Liver (tissue), 9 donors: ENCODE data around the gene CUL5. TPM values are rescaled to one million over a fixed set of nuclear protein-coding genes. Genes with fewer than 3 reads are reported as not detected.

Experiments used
- DNase-seq: peaks from one replicate; pipeline ENCODE4 v3.0.0-alpha.2; 2017; ENCODE audit warnings: low spot score
- H3K27ac ChIP-seq, 2 donors: one replicate each; pipeline ENCODE4 v1.7.0; 2013; ENCODE audit warnings: inconsistent platforms in 2 of 2, low read length in 2 of 2, control low read depth in 1 of 2, low read depth in 1 of 2, mild to moderate bottlenecking in 1 of 2
- H3K27me3 ChIP-seq, 4 donors: one replicate each; pipeline versions ENCODE4 v1.6.1 to v1.7.0; 2013; ENCODE audit warnings: low read length in 3 of 4, inconsistent platforms in 1 of 4, mild to moderate bottlenecking in 1 of 4, moderate library complexity in 1 of 4; ENCODE audit not compliant: control insufficient read depth in 4 of 4, insufficient read depth in 4 of 4
- H3K36me3 ChIP-seq, 4 donors: one replicate each; pipeline versions ENCODE4 v1.6.1 to v1.7.0; 2013; ENCODE audit warnings: low read length in 3 of 4, mild to moderate bottlenecking in 3 of 4, low read depth in 1 of 4, moderate library complexity in 1 of 4; ENCODE audit not compliant: control insufficient read depth in 4 of 4, insufficient read depth in 3 of 4
- H3K4me1 ChIP-seq, 4 donors: one replicate each; pipeline versions ENCODE4 v1.6.1 to v1.7.0; 2013; ENCODE audit warnings: low read length in 3 of 4, mild to moderate bottlenecking in 3 of 4, moderate library complexity in 1 of 4; ENCODE audit not compliant: control insufficient read depth in 4 of 4, insufficient read depth in 4 of 4
- H3K4me3 ChIP-seq, 3 donors: one replicate each; pipeline versions ENCODE4 v1.6.1 to v1.7.0; 2013; ENCODE audit warnings: low read length in 3 of 3, control low read depth in 1 of 3, low read depth in 1 of 3, mild to moderate bottlenecking in 1 of 3
- H3K9ac ChIP-seq, 2 donors: one replicate each; pipeline ENCODE4 v1.7.0; 2013; ENCODE audit warnings: low read length in 2 of 2, mild to moderate bottlenecking in 2 of 2, moderate library complexity in 2 of 2, control low read depth in 1 of 2, low read depth in 1 of 2
- H3K9me3 ChIP-seq, 4 donors: one replicate each; pipeline versions ENCODE4 v1.6.1 to v1.7.0; 2013; ENCODE audit warnings: low read length in 3 of 4; ENCODE audit not compliant: control insufficient read depth in 4 of 4
- EGR1 ChIP-seq, 2 donors: IDR thresholded peaks; 2 replicates each; pipeline ENCODE4 v1.6.1; 2016 to 2018; ENCODE audit warnings: antibody characterized with exemption in 2 of 2, low read depth in 2 of 2
- FOXA1 ChIP-seq: IDR thresholded peaks from 2 replicates; pipeline ENCODE4 v1.6.1; 2016; ENCODE audit warnings: antibody characterized with exemption
- FOXA2 ChIP-seq: IDR thresholded peaks from 2 replicates; pipeline ENCODE4 v1.6.1; 2016; ENCODE audit warnings: antibody characterized with exemption
- GABPA ChIP-seq, 2 donors: IDR thresholded peaks in 1 of 2; conservative IDR thresholded peaks in 1 of 2; 2 replicates each; pipeline ENCODE4 v1.6.1; 2016; ENCODE audit warnings: antibody characterized with exemption in 2 of 2, mild to moderate bottlenecking in 1 of 2, moderate library complexity in 1 of 2
- HNF4A ChIP-seq, 2 donors: conservative IDR thresholded peaks; 2 replicates each; pipeline ENCODE4 v1.6.1; 2016; ENCODE audit warnings: antibody characterized with exemption in 2 of 2, mild to moderate bottlenecking in 2 of 2
- HNF4G ChIP-seq: IDR thresholded peaks from 2 replicates; pipeline ENCODE4 v1.6.1; 2016; ENCODE audit warnings: antibody characterized with exemption
- JUND ChIP-seq, 2 donors: IDR thresholded peaks; 2 replicates each; pipeline ENCODE4 v1.6.1; 2016; ENCODE audit warnings: antibody characterized with exemption in 2 of 2
- MAX ChIP-seq: IDR thresholded peaks from 2 replicates; pipeline ENCODE4 v1.6.1; 2016; ENCODE audit warnings: antibody characterized with exemption
- NR2F2 ChIP-seq: IDR thresholded peaks from 2 replicates; pipeline ENCODE4 v1.6.1; 2016; ENCODE audit warnings: antibody characterized with exemption
- RAD21 ChIP-seq, 2 donors: IDR thresholded peaks; 2 replicates each; pipeline ENCODE4 v1.6.1; 2016; ENCODE audit warnings: antibody characterized with exemption in 2 of 2, mild to moderate bottlenecking in 2 of 2
- RXRA ChIP-seq, 2 donors: IDR thresholded peaks; 2 replicates each; pipeline ENCODE4 v1.6.1; 2017 to 2018; ENCODE audit warnings: antibody characterized with exemption in 2 of 2, mild to moderate bottlenecking in 1 of 2
- SP1 ChIP-seq: IDR thresholded peaks from 2 replicates; pipeline ENCODE4 v1.6.1; 2018; ENCODE audit warnings: antibody characterized with exemption, mild to moderate bottlenecking
- TAF1 ChIP-seq: conservative IDR thresholded peaks from 2 replicates; pipeline ENCODE4 v1.6.1; 2016; ENCODE audit warnings: antibody characterized with exemption, mild to moderate bottlenecking
- YY1 ChIP-seq: IDR thresholded peaks from 2 replicates; pipeline ENCODE4 v1.6.1; 2016; ENCODE audit warnings: antibody characterized with exemption, mild to moderate bottlenecking
- ZBTB33 ChIP-seq: IDR thresholded peaks from 2 replicates; pipeline ENCODE4 v1.6.1; 2016; ENCODE audit warnings: antibody characterized with exemption
- WGBS: extraction: QIAGEN DNeasy Blood & Tissue Kit; methylation state at CpG from one replicate; pipeline ENCODE4 v1.1.7; 2013; 5-methylcytosine and 5-hydroxymethylcytosine counted together
- polyA plus RNA-seq, 2 donors: library from polyadenylated mRNA; stranded (reverse) in 1 of 2; unstranded in 1 of 2; fragments of 200-250 nt in 1 of 2; fragments of >200 nt in 1 of 2; fragmentation: Nextera tagmentation in 1 of 2; extraction: Ambion mirVana in 1 of 2; gene quantifications; one replicate each; pipeline versions ENCODE4 v1.2.1 to v1.2.3, GENCODE V29; 2013 to 2015
- total RNA-seq, 2 donors: library from RNA; depleted of rRNA; stranded (reverse); fragments of >200 nt; gene quantifications; one replicate each; pipeline ENCODE4 v1.2.3, GENCODE V29; 2014
- TF ChIP-seq, protein P1 (sequence below): IDR thresholded peaks from 2 replicates; pipeline ENCODE4 v1.6.1; 2016; ENCODE audit warnings: antibody characterized with exemption, mild to moderate bottlenecking
- TF ChIP-seq, protein P2 (sequence below): fragments of 150-350 bp; IDR thresholded peaks from 2 replicates; pipeline ENCODE4 v1.5.1; 2017; ENCODE audit warnings: improper control_type of control experiment, low read depth, low read length; ENCODE audit not compliant: missing input control
- TF ChIP-seq, protein P3 (sequence below): IDR thresholded peaks from 2 replicates; pipeline ENCODE4 v1.6.1; 2016; ENCODE audit warnings: antibody characterized with exemption
- donor health status: healthy.
- donor health status: healthy.
- donor health status: healthy.
- donor health status: healthy.
- donor health status: healthy.

Gene CUL5
- total and polyA plus RNA-seq, 4 donors = 5.6 to 21.1 (median 12.9) TPM

DNA sequence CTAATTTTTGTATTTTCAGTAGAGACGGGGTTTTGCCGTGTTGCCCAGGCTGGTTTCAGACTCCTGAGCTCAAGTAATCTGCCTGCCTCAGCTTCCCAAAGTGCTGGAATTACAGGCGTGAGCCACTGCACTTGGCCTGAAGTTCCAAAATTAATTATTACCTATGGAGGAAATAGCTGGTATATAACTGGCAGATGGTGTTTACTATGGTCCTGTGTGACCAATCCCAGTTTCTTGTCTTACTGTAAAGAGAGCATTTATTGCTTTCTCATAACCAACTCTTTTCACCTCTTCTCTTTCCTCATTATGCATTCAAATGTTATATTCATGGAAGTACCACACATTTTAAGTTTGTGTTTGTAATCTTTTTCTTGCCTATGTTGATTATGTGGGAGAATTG, 88.5 kb downstream of the CUL5 start (continued):
- TF ChIP-seq, protein P1, sequence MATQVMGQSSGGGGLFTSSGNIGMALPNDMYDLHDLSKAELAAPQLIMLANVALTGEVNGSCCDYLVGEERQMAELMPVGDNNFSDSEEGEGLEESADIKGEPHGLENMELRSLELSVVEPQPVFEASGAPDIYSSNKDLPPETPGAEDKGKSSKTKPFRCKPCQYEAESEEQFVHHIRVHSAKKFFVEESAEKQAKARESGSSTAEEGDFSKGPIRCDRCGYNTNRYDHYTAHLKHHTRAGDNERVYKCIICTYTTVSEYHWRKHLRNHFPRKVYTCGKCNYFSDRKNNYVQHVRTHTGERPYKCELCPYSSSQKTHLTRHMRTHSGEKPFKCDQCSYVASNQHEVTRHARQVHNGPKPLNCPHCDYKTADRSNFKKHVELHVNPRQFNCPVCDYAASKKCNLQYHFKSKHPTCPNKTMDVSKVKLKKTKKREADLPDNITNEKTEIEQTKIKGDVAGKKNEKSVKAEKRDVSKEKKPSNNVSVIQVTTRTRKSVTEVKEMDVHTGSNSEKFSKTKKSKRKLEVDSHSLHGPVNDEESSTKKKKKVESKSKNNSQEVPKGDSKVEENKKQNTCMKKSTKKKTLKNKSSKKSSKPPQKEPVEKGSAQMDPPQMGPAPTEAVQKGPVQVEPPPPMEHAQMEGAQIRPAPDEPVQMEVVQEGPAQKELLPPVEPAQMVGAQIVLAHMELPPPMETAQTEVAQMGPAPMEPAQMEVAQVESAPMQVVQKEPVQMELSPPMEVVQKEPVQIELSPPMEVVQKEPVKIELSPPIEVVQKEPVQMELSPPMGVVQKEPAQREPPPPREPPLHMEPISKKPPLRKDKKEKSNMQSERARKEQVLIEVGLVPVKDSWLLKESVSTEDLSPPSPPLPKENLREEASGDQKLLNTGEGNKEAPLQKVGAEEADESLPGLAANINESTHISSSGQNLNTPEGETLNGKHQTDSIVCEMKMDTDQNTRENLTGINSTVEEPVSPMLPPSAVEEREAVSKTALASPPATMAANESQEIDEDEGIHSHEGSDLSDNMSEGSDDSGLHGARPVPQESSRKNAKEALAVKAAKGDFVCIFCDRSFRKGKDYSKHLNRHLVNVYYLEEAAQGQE = no peak
- TF ChIP-seq HNF4G (no peak), JUND (IDR thresholded peaks at IDR 0.05) (no peak), TAF1 (no peak), HNF4A (conservative IDR thresholded peaks at IDR 0.05) (no peak), FOXA2 (no peak), EGR1 (IDR thresholded peaks at IDR 0.05; ENCODE audit: low read depth in 2 of 2) (no peak)

GRCh38 chr11:108101090-108101775, 92.5 kb downstream of the CUL5 start:
- peaks cover 2 to 32% (median 24%) of the 10 kb centered on the region in 4 donors for H3K36me3 ChIP-seq
- no peak for DNase-seq
- H3K4me1 ChIP-seq = no peaks in the 10 kb centered on the region
- H3K27me3 ChIP-seq = no peaks in the 10 kb centered on the region
- no peak for TF ChIP-seq RAD21 (IDR thresholded peaks at IDR 0.05)
- no peak for TF ChIP-seq FOXA2
- TF ChIP-seq, protein P2, sequence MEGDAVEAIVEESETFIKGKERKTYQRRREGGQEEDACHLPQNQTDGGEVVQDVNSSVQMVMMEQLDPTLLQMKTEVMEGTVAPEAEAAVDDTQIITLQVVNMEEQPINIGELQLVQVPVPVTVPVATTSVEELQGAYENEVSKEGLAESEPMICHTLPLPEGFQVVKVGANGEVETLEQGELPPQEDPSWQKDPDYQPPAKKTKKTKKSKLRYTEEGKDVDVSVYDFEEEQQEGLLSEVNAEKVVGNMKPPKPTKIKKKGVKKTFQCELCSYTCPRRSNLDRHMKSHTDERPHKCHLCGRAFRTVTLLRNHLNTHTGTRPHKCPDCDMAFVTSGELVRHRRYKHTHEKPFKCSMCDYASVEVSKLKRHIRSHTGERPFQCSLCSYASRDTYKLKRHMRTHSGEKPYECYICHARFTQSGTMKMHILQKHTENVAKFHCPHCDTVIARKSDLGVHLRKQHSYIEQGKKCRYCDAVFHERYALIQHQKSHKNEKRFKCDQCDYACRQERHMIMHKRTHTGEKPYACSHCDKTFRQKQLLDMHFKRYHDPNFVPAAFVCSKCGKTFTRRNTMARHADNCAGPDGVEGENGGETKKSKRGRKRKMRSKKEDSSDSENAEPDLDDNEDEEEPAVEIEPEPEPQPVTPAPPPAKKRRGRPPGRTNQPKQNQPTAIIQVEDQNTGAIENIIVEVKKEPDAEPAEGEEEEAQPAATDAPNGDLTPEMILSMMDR = no peak
- no peak for TF ChIP-seq MAX
- TF ChIP-seq GABPA (IDR thresholded peaks at IDR 0.05 in 1 of 2, conservative IDR thresholded peaks at IDR 0.05 in 1 of 2) = no peak
- no peak for TF ChIP-seq NR2F2
- no peak for TF ChIP-seq HNF4A (conservative IDR thresholded peaks at IDR 0.05)
- TF ChIP-seq FOXA1 = no peak
- TF ChIP-seq, protein P1 = no peak
- no peak for TF ChIP-seq SP1
- TF ChIP-seq TAF1 = no peak
- TF ChIP-seq EGR1 (IDR thresholded peaks at IDR 0.05; ENCODE audit: low read depth in 2 of 2) = no peak
- no peak for TF ChIP-seq JUND (IDR thresholded peaks at IDR 0.05)
- TF ChIP-seq HNF4G = no peak
- TF ChIP-seq ZBTB33 = no peak
- no peak for TF ChIP-seq YY1
- TF ChIP-seq, protein P3, sequence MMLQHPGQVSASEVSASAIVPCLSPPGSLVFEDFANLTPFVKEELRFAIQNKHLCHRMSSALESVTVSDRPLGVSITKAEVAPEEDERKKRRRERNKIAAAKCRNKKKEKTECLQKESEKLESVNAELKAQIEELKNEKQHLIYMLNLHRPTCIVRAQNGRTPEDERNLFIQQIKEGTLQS = no peak
- no peak for TF ChIP-seq RXRA (IDR thresholded peaks at IDR 0.05)
- no peak overlapping the region for H3K4me3 ChIP-seq
- H3K27ac ChIP-seq = no peak overlapping the region
- no peak overlapping the region for H3K9ac ChIP-seq
- WGBS = 91% methylated on average over 1 of the region's 1 CpG
- H3K9me3 ChIP-seq = no peaks in the 10 kb centered on the region
